HG02678 (cell line): ENCODE data around the gene HNRNPM.
A peak's percentile ranks its signal among the peaks of the same experiment; 100 is the strongest.

Experiments used
- ATAC-seq: cut with Tn5 transposase; IDR thresholded peaks from one replicate; pipeline ENCODE4 v1.9.1; 2021; ENCODE audit warnings: mild to moderate bottlenecking, moderate library complexity; ENCODE audit not compliant: unreplicated experiment

Gene HNRNPM

GRCh38 chr19:8485561-8486371 is 41.0 kb downstream of the HNRNPM start:
- ATAC-seq = no peak

- no peak for ATAC-seq
Observed at GRCh38 chr19:8486661-8487136, 41.9 kb downstream of the HNRNPM start.

GRCh38 chr19:8487137-8487851 is 42.5 kb downstream of the HNRNPM start:
- ATAC-seq = no peak

DNA sequence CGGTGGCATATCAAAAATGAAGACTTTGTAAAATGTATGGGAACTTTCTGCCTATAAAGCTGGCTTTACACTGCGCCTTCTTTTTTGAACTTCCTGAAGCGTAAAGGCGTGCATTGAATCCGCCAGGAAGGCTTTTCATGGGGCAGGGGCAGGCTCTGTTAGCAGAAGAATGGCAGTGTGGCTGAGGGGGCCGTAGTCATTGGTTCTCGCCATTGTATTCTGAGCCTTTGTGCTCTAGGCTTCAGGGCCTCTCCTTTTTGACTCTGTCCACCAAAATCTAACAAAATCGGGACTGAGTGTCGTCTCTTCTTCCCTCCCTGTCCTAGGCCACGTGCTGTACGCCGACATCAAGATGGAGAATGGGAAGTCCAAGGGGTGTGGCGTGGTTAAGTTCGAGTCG is 43.6 kb downstream of the HNRNPM start:
- no peak for ATAC-seq

DNA sequence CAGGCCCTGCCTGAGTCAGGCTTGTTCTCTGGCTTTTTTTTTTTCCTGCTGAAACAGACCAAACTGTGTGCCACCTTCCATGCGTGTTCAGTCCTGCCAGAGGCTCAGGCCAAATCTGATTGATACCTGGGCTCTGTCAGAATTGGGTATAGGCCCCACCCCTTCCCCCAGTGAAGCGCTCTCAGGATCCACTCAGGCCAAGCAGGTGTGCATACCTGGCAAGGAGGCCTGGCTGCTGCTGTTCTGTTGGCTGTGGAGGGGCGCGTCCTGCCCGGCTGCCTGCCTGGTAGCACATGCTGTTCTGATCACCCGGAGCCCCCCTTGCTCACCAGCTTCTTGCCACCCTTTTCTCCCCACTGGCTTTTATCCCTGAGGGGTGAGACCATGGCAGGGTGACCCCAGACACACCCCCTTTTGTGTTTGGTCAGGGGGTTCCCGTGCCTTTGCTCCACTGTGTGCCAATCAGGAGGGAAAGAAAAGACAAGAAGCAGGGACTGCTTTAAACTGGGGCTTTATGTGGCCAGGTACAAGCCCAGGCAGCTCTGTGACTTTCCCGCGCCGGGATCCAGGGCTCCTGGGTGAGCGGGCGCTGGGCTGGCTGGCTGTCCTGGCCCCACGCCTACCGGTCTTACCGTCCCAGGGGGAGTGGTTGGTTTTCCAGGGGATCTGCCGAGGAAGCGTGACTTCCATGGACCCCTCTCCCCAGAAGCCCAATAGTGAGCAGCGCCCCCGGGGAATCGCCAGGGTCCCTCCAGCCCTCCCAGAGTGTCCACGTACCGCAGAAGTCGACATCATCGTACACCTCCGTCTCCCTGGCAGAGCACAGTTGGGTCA is 45.0 kb downstream of the HNRNPM start:
- no peak for ATAC-seq

DNA sequence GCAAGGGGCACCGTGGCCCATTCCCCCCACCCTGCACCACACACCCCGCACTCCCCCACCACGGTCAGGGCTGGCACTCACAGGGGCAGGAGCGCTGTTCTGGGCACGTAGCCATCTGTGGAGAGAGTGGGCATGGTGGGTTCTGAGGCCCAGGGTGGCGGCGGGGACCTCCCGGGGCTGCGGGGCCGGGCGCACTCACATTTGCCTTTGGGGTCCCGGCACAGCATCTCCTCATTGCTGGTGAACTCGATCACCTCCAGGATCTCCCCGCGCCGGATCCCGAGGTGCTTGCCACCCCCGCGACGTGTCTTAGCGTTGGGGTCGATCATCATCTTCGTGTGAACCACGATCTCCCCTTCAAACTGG is 45.6 kb downstream of the HNRNPM start:
- no peak for ATAC-seq

DNA sequence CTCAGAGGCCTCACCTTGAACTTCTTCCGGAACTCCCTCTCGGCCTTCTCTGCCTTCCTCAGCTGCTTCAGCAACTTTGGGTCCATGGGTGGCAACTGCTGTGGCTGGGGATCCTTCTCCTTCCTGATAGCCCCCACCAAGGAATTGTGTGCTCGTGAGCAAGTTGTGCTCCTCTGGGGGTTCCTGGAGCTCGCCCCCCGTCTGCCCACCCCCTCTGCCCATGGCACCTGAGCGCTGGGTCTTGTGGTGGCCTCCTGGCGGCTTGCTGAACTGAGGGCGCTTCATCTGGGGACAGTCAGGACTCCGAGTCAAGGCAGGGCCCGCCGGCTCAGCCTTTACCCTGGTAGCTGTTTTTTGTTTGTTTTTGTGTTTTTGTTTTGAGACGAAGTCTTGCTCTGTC is 46.1 kb downstream of the HNRNPM start:
- no peak for ATAC-seq

GRCh38 chr19:8491574-8491973 is 46.8 kb downstream of the HNRNPM start:
- ATAC-seq = no peak

DNA sequence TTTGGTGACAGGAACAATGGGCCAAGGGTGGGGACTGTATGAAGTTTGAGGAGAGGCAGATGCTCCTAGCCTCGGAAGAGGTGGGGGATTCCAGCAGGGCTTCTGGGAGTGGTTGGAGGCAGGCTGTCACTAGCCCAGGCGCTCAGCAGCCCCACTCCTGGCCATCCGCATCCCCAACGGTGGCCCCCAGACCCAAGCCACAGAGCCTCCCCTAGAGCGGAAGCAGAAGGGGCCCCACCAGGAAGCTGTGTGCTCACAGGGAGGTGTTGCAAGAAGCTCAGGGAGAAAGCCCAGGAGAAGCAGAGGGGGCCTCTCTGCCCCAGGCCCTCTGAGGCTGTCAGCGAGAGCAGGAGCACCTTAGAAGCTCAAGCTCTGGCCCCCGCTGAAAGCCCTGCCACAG is 49.4 kb downstream of the HNRNPM start:
- no peak for ATAC-seq

GRCh38 chr19:8498295-8498694 is 53.5 kb downstream of the HNRNPM start:
- no peak for ATAC-seq

- no peak for ATAC-seq
Observed at GRCh38 chr19:8499048-8499833, 54.5 kb downstream of the HNRNPM start.

- no peak for ATAC-seq
Observed at GRCh38 chr19:8500158-8500557, 55.4 kb downstream of the HNRNPM start.

DNA sequence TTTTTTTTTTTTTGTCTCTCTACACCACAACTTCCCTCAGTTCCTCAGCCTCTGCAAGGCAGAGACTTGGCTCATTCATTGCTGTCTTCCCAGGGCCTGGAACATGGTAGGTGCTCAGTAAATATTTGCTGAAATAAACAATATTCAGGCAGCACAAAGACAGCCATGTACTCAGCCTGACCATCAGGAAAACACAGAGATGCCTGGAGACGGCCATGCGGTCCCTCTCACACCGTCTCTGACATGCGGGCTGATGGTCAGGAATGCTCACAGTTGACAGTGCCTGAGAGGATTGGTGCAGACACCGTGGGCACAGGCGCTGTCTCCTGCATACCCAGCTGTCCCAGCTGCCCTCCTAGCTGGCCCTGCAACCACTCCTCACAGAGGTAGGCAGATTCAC is 56.7 kb downstream of the HNRNPM start:
- ATAC-seq = no peak

GRCh38 chr19:8501981-8502380 is 57.2 kb downstream of the HNRNPM start:
- ATAC-seq = no peak

DNA sequence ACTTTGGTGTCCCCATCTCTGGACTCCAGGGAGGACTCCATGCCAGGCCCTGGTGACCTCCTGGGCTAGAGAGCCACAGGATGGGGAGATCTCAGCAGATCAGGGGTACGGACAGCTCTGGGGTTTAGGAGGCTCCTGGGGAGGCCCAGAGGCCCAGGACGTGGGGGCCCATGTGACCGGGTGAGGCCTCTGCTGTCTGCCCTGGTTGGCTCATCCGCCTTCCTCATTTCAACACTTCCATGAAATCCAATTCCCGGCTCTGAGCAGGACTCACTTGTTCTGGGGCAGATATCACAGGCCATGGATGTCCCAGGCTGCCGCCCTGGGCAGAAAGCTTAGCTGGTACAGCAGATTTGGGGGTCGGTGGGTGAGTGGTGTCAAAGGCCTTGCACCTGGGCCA is 58.7 kb downstream of the HNRNPM start:
- ATAC-seq = no peak

- ATAC-seq = no peak
Observed at GRCh38 chr19:8504171-8504570, 59.4 kb downstream of the HNRNPM start.

DNA sequence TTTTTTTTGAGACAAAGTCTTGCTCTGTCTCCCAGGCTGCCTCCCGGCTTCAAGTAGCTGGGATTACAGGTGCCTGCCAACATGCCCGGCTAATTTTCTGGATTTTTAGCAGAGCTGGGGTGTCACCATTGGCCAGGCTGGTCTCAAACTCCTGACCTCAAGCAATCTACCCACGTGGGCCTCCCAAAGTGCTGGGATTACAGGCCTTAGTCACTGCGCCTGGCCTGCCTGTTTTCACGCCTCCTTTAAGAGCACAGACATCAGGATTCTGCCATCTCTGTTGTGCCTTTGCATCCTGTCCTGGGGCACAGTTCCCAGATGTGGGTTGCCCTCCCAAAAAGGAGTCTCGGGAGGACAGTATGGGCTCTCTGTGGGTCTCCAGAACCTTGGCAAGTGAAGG is 60.1 kb downstream of the HNRNPM start:
- no peak for ATAC-seq

- ATAC-seq = peak; percentile 63
Observed at GRCh38 chr19:8505680-8506401, 61.1 kb downstream of the HNRNPM start.

GRCh38 chr19:8506402-8506957 is 61.7 kb downstream of the HNRNPM start:
- ATAC-seq = peak; percentile 7
